ENCODE measurements around the gene ECI2.
"Not testable (repeated sequence)": the region's sequence is repeated elsewhere in the genome, so short reads cannot be mapped to it uniquely, and the experiment has no call there.

Gene ECI2

DNA sequence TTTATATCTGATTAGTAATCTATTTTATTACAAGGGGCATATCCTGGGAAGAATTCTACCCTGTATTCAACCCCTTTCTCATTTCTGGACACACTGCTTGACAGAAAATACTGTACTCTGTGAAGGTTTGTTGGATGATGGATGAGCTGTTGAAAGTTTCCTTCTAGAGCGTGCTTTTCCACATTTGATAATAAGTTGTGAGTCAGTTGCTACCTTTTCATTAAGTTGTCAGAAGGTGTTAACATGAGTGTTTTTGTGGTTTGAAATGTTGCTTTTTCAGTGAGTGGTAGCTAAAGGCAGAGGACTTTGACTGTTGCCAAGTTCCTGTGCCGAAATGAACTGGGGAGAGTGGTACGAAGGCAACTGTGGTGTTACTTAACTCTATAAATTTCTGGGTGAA, 3.9 kb upstream of the ECI2 start:
- DNase-seq (ENCODE audit: low spot score): no peak

DNA sequence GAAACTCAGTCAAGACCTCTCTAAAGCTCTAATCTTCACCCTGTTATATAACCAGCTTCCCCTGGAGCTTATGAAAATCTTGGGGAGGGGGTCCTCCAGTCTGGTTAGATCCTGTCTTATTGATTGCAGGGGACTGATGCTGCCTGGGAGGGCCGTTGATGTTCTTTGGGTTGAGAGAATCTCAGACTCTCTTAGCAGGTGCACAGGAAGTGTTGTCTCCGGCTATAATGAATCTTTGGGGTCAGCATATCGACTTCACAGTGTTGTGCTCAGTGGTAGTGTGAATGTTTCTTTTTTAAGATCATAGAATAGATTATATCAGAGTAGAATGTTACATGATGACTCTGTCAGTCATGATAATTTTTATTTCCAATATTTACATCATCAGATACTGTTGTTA, 2.8 kb upstream of the ECI2 start:
- no peak for DNase-seq (ENCODE audit: low spot score)

DNA sequence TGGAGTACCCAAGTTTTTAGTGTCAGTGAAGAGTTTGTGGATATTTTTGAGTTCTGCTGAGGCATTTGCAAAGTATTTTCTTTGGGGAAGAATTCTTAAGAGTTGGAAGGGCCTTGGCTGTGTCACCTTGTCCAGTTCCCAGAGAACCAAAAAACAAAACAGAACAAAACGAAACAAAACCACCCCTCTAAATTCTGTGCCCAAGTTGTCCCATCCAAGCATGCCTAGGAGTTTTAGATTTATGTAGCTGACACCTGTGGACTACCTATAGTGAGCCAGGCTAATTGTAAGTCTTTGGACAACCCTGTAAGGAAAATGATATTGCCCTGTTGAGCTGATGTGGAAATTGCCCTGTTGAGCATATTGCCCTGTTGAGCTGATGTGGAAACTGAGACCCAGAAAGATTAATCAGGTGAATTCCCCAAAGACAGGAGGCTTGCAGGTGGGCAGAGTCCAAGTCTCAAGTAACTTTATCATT, 1.0 kb upstream of the ECI2 start:
- DNase-seq (ENCODE audit: low spot score): no peak

DNA sequence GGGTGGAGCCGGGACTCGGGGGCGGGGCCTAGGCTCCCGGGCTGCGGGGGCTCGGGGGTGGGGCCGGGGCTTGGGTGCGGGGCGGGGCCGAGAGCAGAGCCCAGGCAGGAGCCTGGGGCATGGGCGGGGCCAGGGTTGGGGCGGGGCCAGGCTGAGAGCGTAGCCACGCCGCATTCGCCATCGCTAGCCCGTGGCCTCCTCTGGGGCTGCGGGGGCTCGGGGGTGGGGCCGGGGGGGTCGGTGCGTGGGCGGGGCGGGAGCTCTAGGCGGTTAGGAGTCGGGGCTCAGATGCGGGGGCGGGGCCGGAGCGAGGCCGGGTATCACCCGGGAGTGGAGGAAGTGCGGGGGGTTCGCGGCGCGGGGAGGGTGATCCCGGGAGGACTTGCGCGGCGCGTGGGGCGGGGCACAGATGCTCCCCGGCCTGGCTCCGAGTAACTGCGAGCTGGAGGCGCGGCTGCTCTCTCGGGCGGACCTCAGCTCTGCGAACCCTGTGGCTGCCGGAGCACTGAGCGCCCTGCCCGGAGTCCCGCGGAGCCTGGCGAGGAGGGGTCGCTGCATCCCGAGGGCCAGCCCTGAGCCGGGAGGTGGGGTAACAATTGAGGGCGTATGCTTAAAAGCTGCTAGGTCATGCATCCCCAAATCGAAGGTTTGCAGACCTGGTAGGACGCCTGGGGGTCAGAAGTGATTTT, 434 bp upstream of the ECI2 start:
- DNase-seq (ENCODE audit: low spot score): peak; percentile 98

- DNase-seq (ENCODE audit: low spot score): no peak
Measured at GRCh38 chr6:4133941-4134838, 1.2 kb downstream of the ECI2 start.

DNA sequence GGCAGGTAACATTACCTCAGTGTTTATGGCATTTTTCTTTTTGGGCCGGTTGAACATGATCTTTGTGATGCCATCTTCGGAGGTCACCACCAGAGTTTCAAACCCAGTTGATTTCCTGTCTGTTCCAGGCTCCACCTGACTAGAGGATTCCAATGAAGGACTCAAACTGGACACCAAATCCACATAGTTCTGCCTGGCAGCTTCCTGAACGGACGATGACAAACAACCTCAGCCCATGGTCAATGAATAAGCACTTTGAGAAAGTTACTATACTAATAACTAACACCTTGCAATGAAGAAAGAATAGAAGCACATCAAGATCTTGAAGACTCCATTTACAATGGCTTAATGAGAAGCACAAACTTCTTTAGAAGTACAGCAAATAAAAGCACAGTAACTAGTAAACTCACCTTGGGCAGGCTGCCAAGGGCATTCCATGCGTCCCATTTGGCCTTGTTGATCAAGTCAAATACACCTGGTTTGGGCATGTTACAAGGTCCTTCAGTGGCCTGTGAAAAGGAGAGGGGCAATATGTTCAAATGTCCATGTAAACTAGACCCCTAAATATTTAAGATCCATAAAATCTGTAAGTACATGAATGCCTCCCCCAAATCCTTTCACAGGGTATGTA, 4.9 kb downstream of the ECI2 start:
- DNase-seq (ENCODE audit: low spot score): no peak

GRCh38 chr6:4129446-4129845, 5.9 kb downstream of the ECI2 start:
- DNase-seq (ENCODE audit: low spot score): no peak

- DNase-seq (ENCODE audit: low spot score): no peak
Measured at GRCh38 chr6:4128748-4129147, 6.6 kb downstream of the ECI2 start.

- DNase-seq (ENCODE audit: low spot score): no peak
Measured at GRCh38 chr6:4128072-4128471, 7.3 kb downstream of the ECI2 start.

DNA sequence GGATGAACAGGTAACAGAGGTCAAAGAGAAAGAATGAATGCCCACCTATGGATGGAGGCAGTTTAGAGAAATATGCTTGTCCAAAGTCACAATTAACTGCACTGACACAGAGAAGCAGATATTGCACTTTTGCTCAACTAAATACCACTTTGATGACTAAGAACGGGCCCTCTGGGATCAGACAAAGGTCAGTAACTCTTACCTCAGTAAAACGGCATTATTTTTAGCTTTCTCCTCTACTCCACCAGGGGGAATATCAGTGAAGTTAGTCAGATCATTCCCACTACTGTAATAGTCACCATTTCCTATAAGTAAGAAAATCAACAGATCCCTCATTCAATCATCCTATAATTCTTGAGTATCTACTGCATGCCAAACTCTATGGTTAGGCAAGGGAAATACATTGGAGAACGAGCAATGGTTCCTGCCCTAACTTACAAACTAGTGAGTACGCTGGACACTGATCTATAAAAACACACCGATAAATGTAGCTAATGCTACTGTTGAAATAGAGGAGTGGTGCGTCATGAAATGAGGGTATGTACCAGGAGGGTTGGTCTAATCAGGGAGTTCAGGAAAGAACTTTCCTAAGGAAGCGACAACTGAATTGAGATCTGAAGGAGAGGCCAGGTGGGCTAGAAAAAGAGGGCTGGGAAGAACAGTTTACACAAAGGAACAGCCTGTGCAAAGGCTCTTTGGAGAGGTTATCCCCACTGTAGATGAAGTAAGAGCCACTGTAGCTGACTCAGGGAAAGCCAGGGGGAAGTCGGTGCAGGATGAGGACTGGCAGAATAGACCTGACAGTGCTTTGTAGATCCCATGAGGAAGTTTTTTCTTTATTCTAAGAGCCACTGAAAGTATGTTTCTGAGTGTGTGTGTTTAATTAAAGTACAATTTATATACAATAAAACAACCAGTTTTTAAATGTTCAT, 9.2 kb downstream of the ECI2 start:
- DNase-seq (ENCODE audit: low spot score): no peak

GRCh38 chr6:4125500-4125899, 9.9 kb downstream of the ECI2 start:
- DNase-seq (ENCODE audit: low spot score): no peak

DNA sequence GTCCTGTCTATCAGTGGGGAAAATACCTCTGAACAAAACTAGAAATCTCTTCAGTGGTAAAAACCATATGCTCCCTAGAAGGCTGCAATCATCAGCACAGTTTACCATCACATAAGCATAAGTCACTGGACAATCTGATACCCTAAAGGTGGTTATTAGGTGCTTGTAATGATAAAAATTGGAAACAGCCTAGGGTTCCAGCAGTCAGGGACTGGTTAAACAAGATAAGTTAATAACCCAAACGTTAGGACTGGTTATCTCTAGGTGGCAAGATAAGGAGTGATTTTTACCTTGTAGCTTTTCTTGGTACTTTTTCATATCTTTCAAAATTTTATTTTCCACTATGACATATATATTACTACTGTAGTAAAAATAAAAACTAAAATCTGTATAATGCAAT, 11.0 kb downstream of the ECI2 start:
- DNase-seq (ENCODE audit: low spot score): no peak

- no peak for DNase-seq (ENCODE audit: low spot score)
Measured at GRCh38 chr6:4115741-4116140, 19.6 kb downstream of the ECI2 start.

- DNase-seq (ENCODE audit: low spot score): no peak
Measured at GRCh38 chr6:4114123-4114522, 21.3 kb downstream of the ECI2 start.

GRCh38 chr6:4113649-4114048, 21.7 kb downstream of the ECI2 start:
- DNase-seq (ENCODE audit: low spot score): no peak

- DNase-seq (ENCODE audit: low spot score): no peak
Measured at GRCh38 chr6:4112366-4112765, 23.0 kb downstream of the ECI2 start.

DNA sequence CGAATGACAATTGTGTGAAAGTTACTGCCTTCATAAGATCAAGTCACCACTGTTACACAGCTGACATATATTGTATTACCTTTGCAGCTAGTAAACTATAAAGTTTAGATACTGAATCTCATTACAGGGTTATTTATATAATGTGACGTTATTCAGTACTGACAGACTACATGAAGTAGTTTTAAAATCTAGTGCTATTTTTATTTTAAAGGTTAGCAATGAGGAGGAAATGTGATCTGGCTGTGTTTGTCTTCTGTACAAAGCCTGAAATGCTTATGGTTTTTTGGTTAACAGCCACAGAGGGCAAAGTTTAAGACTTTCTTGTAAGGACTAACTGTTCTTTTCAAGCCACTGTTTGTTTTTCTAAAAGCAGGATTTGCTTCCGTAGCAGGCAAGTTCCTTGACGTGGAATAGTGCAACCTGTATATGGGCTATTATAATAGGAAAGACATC, 26.0 kb downstream of the ECI2 start:
- not testable (repeated sequence) for DNase-seq (ENCODE audit: low spot score)

GRCh38 chr6:4108561-4109093, 26.7 kb downstream of the ECI2 start:
- DNase-seq (ENCODE audit: low spot score): no peak

DNA sequence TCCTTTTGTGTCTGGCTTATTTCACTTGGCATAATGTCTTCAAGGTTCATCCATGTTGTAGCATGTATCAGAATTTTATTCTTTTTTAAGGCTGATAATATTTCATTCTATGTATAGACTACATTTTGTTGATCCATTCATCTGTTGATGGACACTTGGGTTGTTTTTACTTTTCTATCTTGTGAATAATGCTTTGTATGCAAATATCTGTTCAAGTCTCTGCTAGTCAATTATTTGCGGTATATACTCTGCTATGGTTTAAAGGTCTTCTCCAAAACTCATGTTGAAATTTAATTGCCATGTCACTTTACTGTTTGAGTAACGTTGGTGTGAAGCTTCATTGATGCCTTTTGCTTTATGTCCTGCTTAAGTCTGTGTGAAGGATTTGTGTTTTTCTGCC, 27.5 kb downstream of the ECI2 start:
- no peak for DNase-seq (ENCODE audit: low spot score)

GRCh38 chr6:4105980-4106536, 29.3 kb downstream of the ECI2 start:
- no peak for DNase-seq (ENCODE audit: low spot score)

DNA sequence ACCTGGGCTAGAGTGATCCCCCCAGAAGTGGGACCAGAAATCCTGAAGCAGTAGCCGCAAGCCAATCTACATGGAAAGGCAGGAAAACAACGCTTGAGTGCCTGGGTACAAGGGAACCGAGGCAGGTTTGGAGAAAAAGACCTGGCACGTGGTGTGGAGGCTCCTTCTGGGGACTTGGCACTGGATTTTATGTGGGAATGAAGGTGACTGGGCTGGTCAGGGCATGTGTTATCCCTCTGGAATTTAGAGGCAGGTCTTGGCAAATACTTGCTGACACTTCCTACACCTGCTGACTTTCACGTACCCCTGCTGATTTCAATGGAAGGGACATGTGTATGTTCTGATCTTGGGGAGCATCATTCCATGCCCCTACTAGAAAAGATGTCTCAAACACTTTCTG, 31.4 kb downstream of the ECI2 start:
- DNase-seq (ENCODE audit: low spot score): no peak

All from globus pallidus (tissue), 1 donor.